PC-3 (cell line): ENCODE results near the gene RALGPS1.

ENCODE experiments used
- EZH2 ChIP-seq: fragments of 300-600 bp; sonication (generic); IDR thresholded peaks from one replicate; pipeline ENCODE4 v1.6.1; 2017; ENCODE audit warnings: antibody characterized with exemption, mild to moderate bottlenecking, low read length; ENCODE audit not compliant: unreplicated experiment
- TF ChIP-seq, protein P1 (sequence below): fragments of 300-600 bp; sonication (generic); conservative IDR thresholded peaks from 2 replicates; pipeline ENCODE4 v1.5.1; 2017; ENCODE audit warnings: antibody characterized with exemption, low read depth, mild to moderate bottlenecking, low read length

DNA sequence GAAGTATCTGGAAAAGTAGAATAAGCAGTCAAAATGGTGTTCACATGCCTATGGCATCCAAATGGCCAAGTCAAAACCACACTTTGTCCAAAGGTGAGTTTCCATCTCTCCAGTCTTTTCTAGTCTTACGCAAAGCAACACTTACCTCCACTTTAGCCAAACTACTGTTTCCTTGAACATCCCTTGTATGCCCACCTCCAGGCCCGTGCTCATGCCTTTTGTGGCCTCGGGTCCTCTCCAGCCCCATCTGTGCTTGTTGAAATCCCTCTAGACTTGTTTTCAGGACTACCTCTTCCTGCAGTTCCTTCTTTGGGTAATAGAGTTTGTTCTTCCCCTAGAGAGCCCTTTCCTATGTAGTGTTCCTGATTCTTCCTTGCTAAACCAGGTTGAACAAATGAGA is 146.8 kb downstream of the RALGPS1 start:
- TF ChIP-seq, protein P1, sequence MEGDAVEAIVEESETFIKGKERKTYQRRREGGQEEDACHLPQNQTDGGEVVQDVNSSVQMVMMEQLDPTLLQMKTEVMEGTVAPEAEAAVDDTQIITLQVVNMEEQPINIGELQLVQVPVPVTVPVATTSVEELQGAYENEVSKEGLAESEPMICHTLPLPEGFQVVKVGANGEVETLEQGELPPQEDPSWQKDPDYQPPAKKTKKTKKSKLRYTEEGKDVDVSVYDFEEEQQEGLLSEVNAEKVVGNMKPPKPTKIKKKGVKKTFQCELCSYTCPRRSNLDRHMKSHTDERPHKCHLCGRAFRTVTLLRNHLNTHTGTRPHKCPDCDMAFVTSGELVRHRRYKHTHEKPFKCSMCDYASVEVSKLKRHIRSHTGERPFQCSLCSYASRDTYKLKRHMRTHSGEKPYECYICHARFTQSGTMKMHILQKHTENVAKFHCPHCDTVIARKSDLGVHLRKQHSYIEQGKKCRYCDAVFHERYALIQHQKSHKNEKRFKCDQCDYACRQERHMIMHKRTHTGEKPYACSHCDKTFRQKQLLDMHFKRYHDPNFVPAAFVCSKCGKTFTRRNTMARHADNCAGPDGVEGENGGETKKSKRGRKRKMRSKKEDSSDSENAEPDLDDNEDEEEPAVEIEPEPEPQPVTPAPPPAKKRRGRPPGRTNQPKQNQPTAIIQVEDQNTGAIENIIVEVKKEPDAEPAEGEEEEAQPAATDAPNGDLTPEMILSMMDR: no peak
- no peak for TF ChIP-seq EZH2
